Measurements from ENCODE around the gene LAMTOR4.

Gene LAMTOR4

DNA sequence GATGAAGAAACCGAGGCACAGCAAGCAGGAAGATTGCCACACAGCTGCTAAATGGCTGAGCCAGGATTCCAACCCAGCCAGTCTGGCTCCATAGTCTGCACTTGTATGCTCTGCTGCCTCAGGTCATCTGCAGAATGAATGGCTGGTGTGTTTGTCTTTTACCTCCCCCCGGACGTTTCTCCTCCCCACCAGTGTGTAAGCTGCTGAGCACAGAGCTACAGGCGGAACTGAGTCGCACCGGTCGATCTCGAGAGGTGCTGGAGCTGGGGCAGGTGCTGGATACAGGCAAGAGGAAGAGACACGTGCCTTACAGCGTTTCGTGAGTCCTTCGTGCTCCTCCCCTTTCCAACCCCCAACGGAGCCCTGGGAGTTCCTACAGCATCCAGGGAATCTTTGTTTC, 26.7 kb upstream of the LAMTOR4 start:
- TF ChIP-seq, protein P1, sequence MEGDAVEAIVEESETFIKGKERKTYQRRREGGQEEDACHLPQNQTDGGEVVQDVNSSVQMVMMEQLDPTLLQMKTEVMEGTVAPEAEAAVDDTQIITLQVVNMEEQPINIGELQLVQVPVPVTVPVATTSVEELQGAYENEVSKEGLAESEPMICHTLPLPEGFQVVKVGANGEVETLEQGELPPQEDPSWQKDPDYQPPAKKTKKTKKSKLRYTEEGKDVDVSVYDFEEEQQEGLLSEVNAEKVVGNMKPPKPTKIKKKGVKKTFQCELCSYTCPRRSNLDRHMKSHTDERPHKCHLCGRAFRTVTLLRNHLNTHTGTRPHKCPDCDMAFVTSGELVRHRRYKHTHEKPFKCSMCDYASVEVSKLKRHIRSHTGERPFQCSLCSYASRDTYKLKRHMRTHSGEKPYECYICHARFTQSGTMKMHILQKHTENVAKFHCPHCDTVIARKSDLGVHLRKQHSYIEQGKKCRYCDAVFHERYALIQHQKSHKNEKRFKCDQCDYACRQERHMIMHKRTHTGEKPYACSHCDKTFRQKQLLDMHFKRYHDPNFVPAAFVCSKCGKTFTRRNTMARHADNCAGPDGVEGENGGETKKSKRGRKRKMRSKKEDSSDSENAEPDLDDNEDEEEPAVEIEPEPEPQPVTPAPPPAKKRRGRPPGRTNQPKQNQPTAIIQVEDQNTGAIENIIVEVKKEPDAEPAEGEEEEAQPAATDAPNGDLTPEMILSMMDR (IDR thresholded peaks at IDR 0.05) = no peak
- Histone ChIP-seq H3K4me3 (ENCODE audit: low read depth, low read length) (no peak overlapping the region), H3K36me3 (ENCODE audit: control insufficient read depth, insufficient read depth, low read length) (no peaks in the 10 kb centered on the region), H3K9ac (no peak overlapping the region), H3K79me2 (peaks cover 8% of the 10 kb centered on the region), H3K4me1 (peaks cover 7% of the 10 kb centered on the region), H3K4me2 (ENCODE audit: low read length) (no peak overlapping the region), H3K27me3 (ENCODE audit: control insufficient read depth, insufficient read depth, low read length) (no peaks in the 10 kb centered on the region), H3K9me3 (ENCODE audit: control insufficient read depth, low read length) (no peaks in the 10 kb centered on the region), H3K27ac (no peak overlapping the region), H2AFZ (no peak overlapping the region)

DNA sequence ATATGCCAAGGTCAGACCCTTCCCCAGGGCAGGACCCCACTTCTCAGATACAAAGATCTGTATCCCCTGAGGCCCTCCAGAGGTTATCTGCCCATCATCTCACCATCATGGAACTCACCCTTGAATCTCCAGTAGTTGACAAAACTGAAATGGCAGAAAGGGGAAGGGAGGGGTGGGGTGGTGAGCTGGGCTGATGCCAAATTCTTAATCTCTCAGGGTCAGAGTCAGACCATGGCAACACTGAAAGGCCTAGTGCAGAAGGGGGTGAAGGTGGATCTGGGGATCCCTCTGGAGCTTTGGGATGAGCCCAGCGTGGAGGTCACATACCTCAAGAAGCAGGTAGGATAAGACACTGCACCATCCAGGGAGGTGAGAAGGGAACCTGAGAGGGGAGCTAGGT, 26.1 kb upstream of the LAMTOR4 start:
- peaks cover 7% of the 10 kb centered on the region for H3K4me1 ChIP-seq
- H3K79me2 ChIP-seq = peaks cover 8% of the 10 kb centered on the region
- no peak overlapping the region for H2AFZ ChIP-seq
- no peak overlapping the region for H3K4me2 ChIP-seq (ENCODE audit: low read length)
- H3K36me3 ChIP-seq (ENCODE audit: control insufficient read depth, insufficient read depth, low read length) = no peaks in the 10 kb centered on the region
- no peak overlapping the region for H3K4me3 ChIP-seq (ENCODE audit: low read depth, low read length)
- H3K27ac ChIP-seq = no peak overlapping the region
- H3K9me3 ChIP-seq (ENCODE audit: control insufficient read depth, low read length) = no peaks in the 10 kb centered on the region
- H3K9ac ChIP-seq = no peak overlapping the region
- TF ChIP-seq, protein P1 (IDR thresholded peaks at IDR 0.05) = no peak
- H3K27me3 ChIP-seq (ENCODE audit: control insufficient read depth, insufficient read depth, low read length) = no peaks in the 10 kb centered on the region

DNA sequence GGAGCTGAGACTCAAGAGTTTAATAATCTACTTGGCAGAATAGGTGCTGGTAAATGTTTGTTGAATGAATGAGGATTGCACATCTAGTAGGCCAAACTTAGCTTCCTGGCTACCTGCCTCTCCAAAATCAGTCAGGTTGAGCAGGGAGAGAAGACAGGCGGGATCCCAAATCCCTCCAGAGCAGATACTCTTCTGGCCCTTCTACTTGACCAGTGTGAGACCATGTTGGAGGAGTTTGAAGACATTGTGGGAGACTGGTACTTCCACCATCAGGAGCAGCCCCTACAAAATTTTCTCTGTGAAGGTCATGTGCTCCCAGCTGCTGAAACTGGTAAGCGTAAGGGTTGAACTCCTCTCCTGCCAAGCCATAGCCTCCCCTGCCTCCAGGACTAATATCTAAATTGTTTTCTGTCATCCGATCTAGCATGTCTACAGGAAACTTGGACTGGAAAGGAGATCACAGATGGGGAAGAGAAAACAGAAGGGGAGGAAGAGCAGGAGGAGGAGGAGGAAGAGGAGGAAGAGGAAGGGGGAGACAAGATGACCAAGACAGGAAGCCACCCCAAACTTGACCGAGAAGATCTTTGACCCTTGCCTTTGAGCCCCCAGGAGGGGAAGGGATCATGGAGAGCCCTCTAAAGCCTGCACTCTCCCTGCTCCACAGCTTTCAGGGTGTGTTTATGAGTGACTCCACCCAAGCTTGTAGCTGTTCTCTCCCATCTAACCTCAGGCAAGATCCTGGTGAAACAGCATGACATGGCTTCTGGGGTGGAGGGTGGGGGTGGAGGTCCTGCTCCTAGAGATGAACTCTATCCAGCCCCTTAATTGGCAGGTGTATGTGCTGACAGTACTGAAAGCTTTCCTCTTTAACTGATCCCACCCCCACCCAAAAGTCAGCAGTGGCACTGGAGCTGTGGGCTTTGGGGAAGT, 24.2 kb upstream of the LAMTOR4 start:
- H3K9me3 ChIP-seq (ENCODE audit: control insufficient read depth, low read length) = no peaks in the 10 kb centered on the region
- TF ChIP-seq, protein P1 (IDR thresholded peaks at IDR 0.05) = no peak
- H2AFZ ChIP-seq = no peak overlapping the region
- H3K9ac ChIP-seq = no peak overlapping the region
- peaks cover 3% of the 10 kb centered on the region for H3K4me1 ChIP-seq
- no peak overlapping the region for H3K27ac ChIP-seq
- no peaks in the 10 kb centered on the region for H3K36me3 ChIP-seq (ENCODE audit: control insufficient read depth, insufficient read depth, low read length)
- H3K79me2 ChIP-seq = peaks cover 6% of the 10 kb centered on the region
- H3K4me2 ChIP-seq (ENCODE audit: low read length) = no peak overlapping the region
- no peak overlapping the region for H3K4me3 ChIP-seq (ENCODE audit: low read depth, low read length)
- H3K27me3 ChIP-seq (ENCODE audit: control insufficient read depth, insufficient read depth, low read length) = no peaks in the 10 kb centered on the region

DNA sequence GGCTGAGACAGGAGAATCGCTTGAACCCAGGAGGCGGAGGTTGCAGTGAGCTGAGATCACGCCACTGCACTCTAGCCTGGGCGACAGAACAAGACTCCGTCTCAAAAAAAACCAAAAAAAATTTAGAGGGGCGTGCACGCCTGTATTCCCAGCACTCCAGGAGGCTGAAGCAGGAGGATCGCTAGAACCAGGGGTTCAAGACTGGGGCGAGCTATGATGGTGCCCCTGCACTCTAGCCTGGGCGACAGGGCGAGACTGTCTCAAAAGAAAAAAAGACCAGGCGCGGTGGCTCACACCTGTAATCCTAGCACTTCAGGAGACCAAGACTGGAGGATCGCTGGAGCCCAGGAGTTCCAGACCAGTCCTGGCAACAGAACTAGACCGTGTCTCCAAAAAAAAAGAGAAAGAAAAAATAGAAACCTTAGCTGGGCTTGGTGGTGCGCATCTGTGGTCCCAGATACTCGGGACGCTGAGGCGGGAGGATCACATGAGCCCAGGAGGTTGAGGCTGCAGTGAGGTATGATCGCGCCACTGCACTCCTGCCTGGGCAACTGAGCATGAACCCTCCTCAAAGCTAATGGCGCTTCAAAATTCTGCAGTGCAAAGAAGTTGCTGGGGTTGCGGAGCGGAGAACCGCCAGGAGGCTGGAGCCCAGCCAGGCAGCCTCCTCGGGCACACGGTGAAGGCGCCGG, 22.3 kb upstream of the LAMTOR4 start:
- Histone ChIP-seq H3K27me3 (ENCODE audit: control insufficient read depth, insufficient read depth, low read length) (no peaks in the 10 kb centered on the region), H2AFZ (peak overlapping the region; percentile 90), H3K4me2 (ENCODE audit: low read length) (peak overlapping the region; percentile 96), H3K9me3 (ENCODE audit: control insufficient read depth, low read length) (no peaks in the 10 kb centered on the region), H3K9ac (peak overlapping the region; percentile 81), H3K36me3 (ENCODE audit: control insufficient read depth, insufficient read depth, low read length) (no peaks in the 10 kb centered on the region), H3K27ac (peak overlapping the region; percentile 98), H3K4me1 (no peaks in the 10 kb centered on the region), H3K4me3 (ENCODE audit: low read depth, low read length) (peak overlapping the region; percentile 85), H3K79me2 (peaks cover 2% of the 10 kb centered on the region)
- TF ChIP-seq, protein P1 (IDR thresholded peaks at IDR 0.05) = no peak
